H9 (cell line): ENCODE measurements around the gene TSC22D3. TPM values are rescaled to one million over a fixed set of nuclear protein-coding genes. Genes with fewer than 3 reads are reported as not detected.

Source experiments
- DNase-seq: peaks from one replicate; pipeline ENCODE4 v3.0.0-alpha.2; 2017
- H2AFZ ChIP-seq: one replicate; pipeline ENCODE4 v1.6.1; 2013; ENCODE audit warnings: mild to moderate bottlenecking, low read length, control low read depth, moderate library complexity
- H2AK5ac ChIP-seq: 2 replicates; pipeline ENCODE4 v1.6.1; 2013; ENCODE audit warnings: low read length, control low read depth, mixed read lengths; ENCODE audit not compliant: insufficient read length
- H2BK120ac ChIP-seq: one replicate; pipeline ENCODE4 v1.6.1; 2013; ENCODE audit warnings: low read depth, mild to moderate bottlenecking, low read length, control low read depth, inconsistent platforms; ENCODE audit not compliant: poor library complexity, severe bottlenecking
- H2BK12ac ChIP-seq: 2 replicates; pipeline ENCODE4 v1.6.1; 2013; ENCODE audit warnings: low read length, control low read depth, mixed read lengths, low read depth; ENCODE audit not compliant: insufficient read length
- H2BK15ac ChIP-seq: 2 replicates; pipeline ENCODE4 v1.6.1; 2013; ENCODE audit warnings: low read depth, low read length, control low read depth
- H2BK20ac ChIP-seq: one replicate; pipeline ENCODE4 v1.6.1; 2013; ENCODE audit warnings: low read depth, mild to moderate bottlenecking, low read length, control low read depth, inconsistent platforms; ENCODE audit not compliant: poor library complexity, severe bottlenecking
- H2BK5ac ChIP-seq: 2 replicates; pipeline ENCODE4 v1.6.1; 2013; ENCODE audit warnings: low read length, control low read depth, mixed read lengths; ENCODE audit not compliant: insufficient read length
- H3K14ac ChIP-seq: 2 replicates; pipeline ENCODE4 v1.6.1; 2013; ENCODE audit warnings: low read length, control low read depth; ENCODE audit not compliant: insufficient read depth
- H3K18ac ChIP-seq: 2 replicates; pipeline ENCODE4 v1.6.1; 2013; ENCODE audit warnings: low read depth, mild to moderate bottlenecking, mixed read lengths, low read length, control low read depth; ENCODE audit not compliant: insufficient read length
- H3K23ac ChIP-seq: 2 replicates; pipeline ENCODE4 v1.6.1; 2013; ENCODE audit warnings: low read length, control low read depth, mixed read lengths, low read depth; ENCODE audit not compliant: insufficient read length
- H3K23me2 ChIP-seq: 2 replicates; pipeline ENCODE4 v1.6.1; 2013; ENCODE audit warnings: low read depth, mild to moderate bottlenecking, mixed read lengths, low read length, control low read depth; ENCODE audit not compliant: insufficient read length, poor library complexity, severe bottlenecking
- H3K27ac ChIP-seq: 2 replicates; pipeline ENCODE4 v1.5.1; 2013; ENCODE audit warnings: low read length, control low read depth, mixed read lengths, low read depth; ENCODE audit not compliant: insufficient read length
- H3K27me3 ChIP-seq: 2 replicates; pipeline ENCODE4 v1.6.1; 2013; ENCODE audit warnings: low read length, control low read depth, inconsistent platforms; ENCODE audit not compliant: insufficient read depth
- H3K4ac ChIP-seq: 2 replicates; pipeline ENCODE4 v1.6.1; 2013; ENCODE audit warnings: low read depth, mild to moderate bottlenecking, control low read depth, inconsistent platforms, low read length, moderate library complexity
- H3K4me1 ChIP-seq: 2 replicates; pipeline ENCODE4 v1.6.1; 2013; ENCODE audit warnings: low read length, control low read depth, inconsistent platforms; ENCODE audit not compliant: insufficient read depth
- H3K4me2 ChIP-seq: 2 replicates; pipeline ENCODE4 v1.6.1; 2013; ENCODE audit warnings: low read length, control low read depth, mixed read lengths; ENCODE audit not compliant: insufficient read length, insufficient read depth
- H3K56ac ChIP-seq: 2 replicates; pipeline ENCODE4 v1.6.1; 2013; ENCODE audit warnings: low read depth, mild to moderate bottlenecking, mixed read lengths, low read length, control low read depth; ENCODE audit not compliant: insufficient read length
- H3K79me1 ChIP-seq: 2 replicates; pipeline ENCODE4 v1.6.1; 2013; ENCODE audit warnings: low read depth, mild to moderate bottlenecking, moderate library complexity, low read length, control low read depth, inconsistent platforms; ENCODE audit not compliant: insufficient read depth, poor library complexity, severe bottlenecking
- H3K79me2 ChIP-seq: 2 replicates; pipeline ENCODE4 v1.6.1; 2013; ENCODE audit warnings: low read length, control low read depth, inconsistent platforms; ENCODE audit not compliant: insufficient read depth
- H3K9ac ChIP-seq: 2 replicates; pipeline ENCODE4 v1.6.1; 2013; ENCODE audit warnings: low read length, control low read depth, mixed read lengths; ENCODE audit not compliant: insufficient read length; ENCODE audit errors: extremely low read depth
- H3K9me3 ChIP-seq: one replicate; pipeline ENCODE4 v1.6.1; 2013; ENCODE audit warnings: low read depth, low read length, inconsistent platforms; ENCODE audit not compliant: control insufficient read depth
- H3T11ph ChIP-seq: one replicate; pipeline ENCODE4 v1.6.1; 2013; ENCODE audit warnings: mild to moderate bottlenecking, low read length, control low read depth, inconsistent platforms
- H4K20me1 ChIP-seq: one replicate; pipeline ENCODE4 v1.6.1; 2013; ENCODE audit not compliant: control insufficient read depth, insufficient read length, insufficient read depth
- H4K5ac ChIP-seq: 2 replicates; pipeline ENCODE4 v1.6.1; 2013; ENCODE audit warnings: low read depth, mild to moderate bottlenecking, mixed read lengths, low read length, control low read depth; ENCODE audit not compliant: insufficient read length
- H4K8ac ChIP-seq: replicated peaks from 2 replicates; pipeline ENCODE4 v1.6.1; 2013; ENCODE audit warnings: low read length, control low read depth, mixed read lengths, low read depth; ENCODE audit not compliant: insufficient read length
- H4K91ac ChIP-seq: 2 replicates; pipeline ENCODE4 v1.6.1; 2013; ENCODE audit warnings: low read depth, mild to moderate bottlenecking, moderate library complexity, mixed read lengths, low read length, control low read depth; ENCODE audit not compliant: insufficient read length
- H3K27ac Mint-ChIP-seq, 3 experiments: 2 replicates in 2 of 3; 3 replicates in 1 of 3; pipeline ENCODE4 v1.8.0; 2020 to 2021; ENCODE audit warnings: mixed read lengths in 3 of 3, mild to moderate bottlenecking in 1 of 3, moderate library complexity in 1 of 3
- H3K27me3 Mint-ChIP-seq: 2 replicates; pipeline ENCODE4 v1.8.0; 2021; ENCODE audit warnings: low read depth, mild to moderate bottlenecking, moderate library complexity, mixed read lengths
- H3K36me3 Mint-ChIP-seq, 3 experiments: 2 replicates in 2 of 3; 3 replicates in 1 of 3; pipeline ENCODE4 v1.8.0; 2020 to 2021; ENCODE audit warnings: low read depth in 3 of 3, mixed read lengths in 3 of 3; ENCODE audit not compliant: insufficient read depth in 1 of 3
- H3K4me1 Mint-ChIP-seq, 2 experiments: 2 replicates each; pipeline ENCODE4 v1.8.0; 2020; ENCODE audit warnings: mixed read lengths in 2 of 2
- H3K4me3 Mint-ChIP-seq, 2 experiments: 2 replicates in 1 of 2; 3 replicates in 1 of 2; pipeline ENCODE4 v1.8.0; 2020 to 2021; ENCODE audit warnings: mild to moderate bottlenecking in 2 of 2, mixed read lengths in 2 of 2, moderate library complexity in 1 of 2
- H3K9me3 Mint-ChIP-seq, 2 experiments: 2 replicates in 1 of 2; 3 replicates in 1 of 2; pipeline ENCODE4 v1.8.0; 2020; ENCODE audit warnings: mild to moderate bottlenecking in 2 of 2, mixed read lengths in 2 of 2, moderate library complexity in 1 of 2
- WGBS: extraction: QIAGEN DNeasy Blood & Tissue Kit; methylation state at CpG from one replicate; pipeline ENCODE4 v1.1.7; 2013; ENCODE audit warnings: missing lambda C conversion rate, low lambda C conversion rate, mixed read lengths; ENCODE audit not compliant: insufficient read length; ENCODE audit errors: extremely low coverage; 5-methylcytosine and 5-hydroxymethylcytosine counted together
- total RNA-seq: library from RNA; stranded (reverse); gene quantifications from 2 replicates; pipeline ENCODE4 v1.2.1, GENCODE V29; 2021
- TF ChIP-seq, protein P1 (sequence below): fragments of 200-600 bp; sonication (generic); conservative IDR thresholded peaks from 3 replicates; pipeline ENCODE4 v1.8.0; 2021; ENCODE audit warnings: antibody characterized with exemption, mild to moderate bottlenecking

TSC22D3 gene
- total RNA-seq, 1 experiment from 2014 or later, result 10.5 TPM

DNA sequence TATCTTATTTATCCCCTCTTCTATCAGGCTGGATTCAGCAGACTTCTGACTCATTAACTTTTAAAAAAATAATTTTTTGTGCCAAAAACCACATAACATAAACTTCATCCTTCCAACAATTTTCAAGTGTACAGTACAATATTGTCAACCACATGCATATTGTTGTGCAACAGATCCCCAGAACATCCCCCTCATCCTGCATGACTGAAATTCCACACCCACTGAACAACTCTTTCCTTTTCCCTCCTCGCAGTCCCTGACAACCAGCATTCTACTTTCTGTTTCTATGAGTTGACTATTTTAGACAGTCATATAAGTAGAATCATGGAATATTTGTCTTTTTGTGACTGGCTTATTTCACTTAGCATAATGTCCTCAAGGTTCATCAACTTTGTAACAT is 47.9 kb upstream of the TSC22D3 start:
- no peak overlapping the region for H4K8ac ChIP-seq
- no peak overlapping the region for H4K91ac ChIP-seq
- no peak overlapping the region for H2AK5ac ChIP-seq
- no peaks in the 10 kb centered on the region for H4K20me1 ChIP-seq
- no peak overlapping the region for H2AFZ ChIP-seq
- TF ChIP-seq, protein P1, sequence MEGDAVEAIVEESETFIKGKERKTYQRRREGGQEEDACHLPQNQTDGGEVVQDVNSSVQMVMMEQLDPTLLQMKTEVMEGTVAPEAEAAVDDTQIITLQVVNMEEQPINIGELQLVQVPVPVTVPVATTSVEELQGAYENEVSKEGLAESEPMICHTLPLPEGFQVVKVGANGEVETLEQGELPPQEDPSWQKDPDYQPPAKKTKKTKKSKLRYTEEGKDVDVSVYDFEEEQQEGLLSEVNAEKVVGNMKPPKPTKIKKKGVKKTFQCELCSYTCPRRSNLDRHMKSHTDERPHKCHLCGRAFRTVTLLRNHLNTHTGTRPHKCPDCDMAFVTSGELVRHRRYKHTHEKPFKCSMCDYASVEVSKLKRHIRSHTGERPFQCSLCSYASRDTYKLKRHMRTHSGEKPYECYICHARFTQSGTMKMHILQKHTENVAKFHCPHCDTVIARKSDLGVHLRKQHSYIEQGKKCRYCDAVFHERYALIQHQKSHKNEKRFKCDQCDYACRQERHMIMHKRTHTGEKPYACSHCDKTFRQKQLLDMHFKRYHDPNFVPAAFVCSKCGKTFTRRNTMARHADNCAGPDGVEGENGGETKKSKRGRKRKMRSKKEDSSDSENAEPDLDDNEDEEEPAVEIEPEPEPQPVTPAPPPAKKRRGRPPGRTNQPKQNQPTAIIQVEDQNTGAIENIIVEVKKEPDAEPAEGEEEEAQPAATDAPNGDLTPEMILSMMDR, result no peak
- no peak overlapping the region for H3K27ac ChIP-seq
- H2BK120ac ChIP-seq, result no peak overlapping the region
- H2BK5ac ChIP-seq, result no peak overlapping the region
- H3K9me3 Mint-ChIP-seq, result peaks cover 18 to 57% of the 10 kb centered on the region in 2 experiments
- H3K56ac ChIP-seq, result no peak overlapping the region
- H3K4me1 Mint-ChIP-seq, result peaks cover 7 to 10% of the 10 kb centered on the region in 2 experiments; a peak in 2 of 4 replicates
- no peak overlapping the region for H2BK20ac ChIP-seq
- H3K36me3 Mint-ChIP-seq, result peaks cover 0 to 7% (median 0%) of the 10 kb centered on the region in 3 experiments; a peak in 3 of 7 replicates
- no peak overlapping the region for H3K4me3 Mint-ChIP-seq
- H3K23ac ChIP-seq, result no peak overlapping the region
- peaks cover 19% of the 10 kb centered on the region for H3K9me3 ChIP-seq
- H3T11ph ChIP-seq, result no peak overlapping the region
- no peak overlapping the region for H3K9ac ChIP-seq
- H3K4me2 ChIP-seq, result no peak overlapping the region
- no peak overlapping the region for H4K5ac ChIP-seq
- no peaks in the 10 kb centered on the region for H3K79me1 ChIP-seq
- H3K18ac ChIP-seq, result no peak overlapping the region
- no peak overlapping the region for H2BK15ac ChIP-seq
- H3K79me2 ChIP-seq, result no peaks in the 10 kb centered on the region
- no peak overlapping the region for H3K14ac ChIP-seq
- H3K27ac Mint-ChIP-seq, result no peak overlapping the region
- peaks cover 10% of the 10 kb centered on the region; the same call in 1 of the 2 replicates for H3K27me3 ChIP-seq
- DNase-seq, result no peak
- no peak overlapping the region for H3K4ac ChIP-seq
- no peaks in the 10 kb centered on the region for H3K4me1 ChIP-seq
- no peak overlapping the region for H2BK12ac ChIP-seq
- H3K27me3 Mint-ChIP-seq, result peaks cover 48% of the 10 kb centered on the region
- WGBS, result no CpG with 5 or more reads among the region's 1 CpG
- H3K23me2 ChIP-seq, result peaks cover 8% of the 10 kb centered on the region
